K562 (cell line): ENCODE measurements around the gene ARID3B. TPM values are rescaled to one million over a fixed set of nuclear protein-coding genes. Genes with fewer than 3 reads are reported as not detected.

Source experiments
- BRD9 ChIP-seq: fragments of 450-650 bp; IDR thresholded peaks from 2 replicates; pipeline ENCODE4 v1.6.1; 2018; ENCODE audit warnings: low read depth; ENCODE audit not compliant: partially characterized antibody
- KLF10 ChIP-seq: fragments of 250-450 bp; sonication (Bioruptor Pico); IDR thresholded peaks from 2 replicates; pipeline ENCODE4 v1.6.1; 2021; ENCODE audit warnings: matching md5 sums
- RHOXF2B ChIP-seq: fragments of 250-450 bp; sonication (Bioruptor Pico); conservative IDR thresholded peaks from 2 replicates; pipeline ENCODE4 v1.5.1; 2021
- SRSF9 ChIP-seq: fragments of 200-400 bp; formaldehyde crosslinking; IDR thresholded peaks from 2 replicates; pipeline ENCODE4 v1.6.1; 2017; ENCODE audit warnings: low read depth, low read length, borderline replicate concordance
- polyA plus RNA-seq, 8 experiments: library from polyadenylated mRNA; depleted of rRNA in 4 of 8; stranded (reverse) in 5 of 8; unstranded in 3 of 8; fragments of >200 nt; fragmentation: Nextera tagmentation in 2 of 8; fragmentation: Illumina TruSeq in 1 of 8; extraction: Ambion mirVana in 2 of 8; extraction: Trizol in 1 of 8; gene quantifications; 2 replicates each; pipeline versions ENCODE4 v1.2.1 to v1.2.3, GENCODE V29; 2011 to 2014; ENCODE audit warnings: inconsistent platforms in 1 of 8, missing spikeins in 1 of 8
- total RNA-seq, 7 experiments: library from RNA; depleted of rRNA in 6 of 7; stranded (reverse); fragments of >200 nt in 6 of 7; fragmentation: Illumina TruSeq in 2 of 7; extraction: Trizol in 2 of 7; gene quantifications; 2 replicates each; pipeline versions ENCODE4 v1.2.1 to v1.2.3, GENCODE V29; 2011 to 2021; ENCODE audit warnings: low replicate concordance in 1 of 7
- TF ChIP-seq, protein P1 (sequence below): fragments of 250-450 bp; sonication (Bioruptor Pico); IDR thresholded peaks from 2 replicates; pipeline ENCODE4 v1.4.0; 2020; ENCODE audit warnings: mild to moderate bottlenecking, moderate library complexity
- TF ChIP-seq, protein P2 (sequence below), 2 experiments: IDR thresholded peaks in 1 of 2; conservative IDR thresholded peaks in 1 of 2; 2 replicates each; pipeline ENCODE4 v1.6.1; 2016; ENCODE audit warnings: low read depth in 2 of 2, mild to moderate bottlenecking in 1 of 2, missing compliant biosample characterization in 1 of 2, missing genetic modification characterization in 1 of 2, moderate library complexity in 1 of 2

Gene ARID3B
- total and polyA plus RNA-seq, 9 of the 15 experiments (the other 6 are each of a cell fraction or from before 2014, with no cell fraction given): 0.32 to 15.1 (median 7.1) TPM

DNA sequence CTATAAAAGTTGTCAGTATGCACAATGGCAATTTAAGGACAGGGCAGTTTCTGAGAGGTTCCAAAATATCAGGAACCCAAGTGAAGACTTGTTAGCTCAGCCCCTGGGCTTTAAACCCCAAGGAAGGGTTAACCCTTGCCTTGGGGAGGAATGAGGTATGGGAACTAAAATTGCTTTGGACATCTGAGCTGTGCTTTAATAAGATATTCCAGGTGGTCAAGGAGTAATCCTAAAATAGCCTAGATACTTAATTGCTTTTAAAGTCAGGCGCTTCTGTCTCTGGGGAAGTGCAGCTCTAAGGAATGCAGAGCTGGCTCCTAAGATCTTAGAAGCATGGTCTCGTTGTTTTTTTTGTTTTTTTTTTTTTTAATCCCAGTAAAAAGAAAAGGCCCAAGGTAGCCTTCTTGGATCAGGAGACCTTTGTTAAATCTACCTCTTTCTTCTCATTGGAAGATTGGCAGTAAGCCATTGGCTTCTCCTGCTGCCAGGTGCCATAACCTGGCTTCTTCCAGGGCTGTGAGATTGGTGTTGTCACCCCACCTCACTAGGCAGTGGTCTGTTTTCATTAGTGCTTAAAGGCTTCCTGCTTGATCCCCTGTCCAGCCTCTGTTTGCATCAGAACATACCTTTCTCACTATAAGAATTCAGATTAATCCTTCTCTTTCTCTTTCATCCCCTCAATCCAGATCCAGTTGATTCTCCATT lies 24.5 kb downstream of the ARID3B start (continued):
- TF ChIP-seq SRSF9 (no peak), BRD9 (no peak), KLF10 (CRISPR knock-in tag) (no peak), RHOXF2B (CRISPR knock-in tag) (no peak)
- TF ChIP-seq, protein P1, sequence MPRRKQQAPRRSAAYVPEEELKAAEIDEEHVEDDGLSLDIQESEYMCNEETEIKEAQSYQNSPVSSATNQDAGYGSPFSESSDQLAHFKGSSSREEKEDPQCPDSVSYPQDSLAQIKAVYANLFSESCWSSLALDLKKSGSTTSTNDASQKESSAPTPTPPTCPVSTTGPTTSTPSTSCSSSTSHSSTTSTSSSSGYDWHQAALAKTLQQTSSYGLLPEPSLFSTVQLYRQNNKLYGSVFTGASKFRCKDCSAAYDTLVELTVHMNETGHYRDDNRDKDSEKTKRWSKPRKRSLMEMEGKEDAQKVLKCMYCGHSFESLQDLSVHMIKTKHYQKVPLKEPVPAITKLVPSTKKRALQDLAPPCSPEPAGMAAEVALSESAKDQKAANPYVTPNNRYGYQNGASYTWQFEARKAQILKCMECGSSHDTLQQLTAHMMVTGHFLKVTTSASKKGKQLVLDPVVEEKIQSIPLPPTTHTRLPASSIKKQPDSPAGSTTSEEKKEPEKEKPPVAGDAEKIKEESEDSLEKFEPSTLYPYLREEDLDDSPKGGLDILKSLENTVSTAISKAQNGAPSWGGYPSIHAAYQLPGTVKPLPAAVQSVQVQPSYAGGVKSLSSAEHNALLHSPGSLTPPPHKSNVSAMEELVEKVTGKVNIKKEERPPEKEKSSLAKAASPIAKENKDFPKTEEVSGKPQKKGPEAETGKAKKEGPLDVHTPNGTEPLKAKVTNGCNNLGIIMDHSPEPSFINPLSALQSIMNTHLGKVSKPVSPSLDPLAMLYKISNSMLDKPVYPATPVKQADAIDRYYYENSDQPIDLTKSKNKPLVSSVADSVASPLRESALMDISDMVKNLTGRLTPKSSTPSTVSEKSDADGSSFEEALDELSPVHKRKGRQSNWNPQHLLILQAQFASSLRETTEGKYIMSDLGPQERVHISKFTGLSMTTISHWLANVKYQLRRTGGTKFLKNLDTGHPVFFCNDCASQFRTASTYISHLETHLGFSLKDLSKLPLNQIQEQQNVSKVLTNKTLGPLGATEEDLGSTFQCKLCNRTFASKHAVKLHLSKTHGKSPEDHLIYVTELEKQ (CRISPR knock-in tag): no peak
- TF ChIP-seq, protein P2, sequence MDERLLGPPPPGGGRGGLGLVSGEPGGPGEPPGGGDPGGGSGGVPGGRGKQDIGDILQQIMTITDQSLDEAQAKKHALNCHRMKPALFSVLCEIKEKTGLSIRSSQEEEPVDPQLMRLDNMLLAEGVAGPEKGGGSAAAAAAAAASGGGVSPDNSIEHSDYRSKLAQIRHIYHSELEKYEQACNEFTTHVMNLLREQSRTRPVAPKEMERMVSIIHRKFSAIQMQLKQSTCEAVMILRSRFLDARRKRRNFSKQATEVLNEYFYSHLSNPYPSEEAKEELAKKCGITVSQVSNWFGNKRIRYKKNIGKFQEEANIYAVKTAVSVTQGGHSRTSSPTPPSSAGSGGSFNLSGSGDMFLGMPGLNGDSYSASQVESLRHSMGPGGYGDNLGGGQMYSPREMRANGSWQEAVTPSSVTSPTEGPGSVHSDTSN (CRISPR knock-in tag; IDR thresholded peaks at IDR 0.05; ENCODE audit: low read depth): no peak
- TF ChIP-seq, protein P2 (tag; conservative IDR thresholded peaks at IDR 0.05; ENCODE audit: low read depth): no peak
- TF ChIP-seq, all 486 proteins: peak for 0
